HUES48 (cell line): ENCODE data around the gene ING3.
A peak's percentile ranks its signal among the peaks of the same experiment; 100 is the strongest.
"Not testable (repeated sequence)": the region's sequence is repeated elsewhere in the genome, so short reads cannot be mapped to it uniquely, and the experiment has no call there.

ENCODE experiments used
- H3K27ac ChIP-seq: one replicate; pipeline ENCODE4 v1.7.0; 2013; ENCODE audit warnings: low read depth, low read length, inconsistent platforms
- H3K27me3 ChIP-seq: 2 replicates; pipeline ENCODE4 v1.6.1; 2013; ENCODE audit warnings: mild to moderate bottlenecking, low read length; ENCODE audit not compliant: control insufficient read depth, insufficient read depth
- H3K36me3 ChIP-seq: 2 replicates; pipeline ENCODE4 v1.6.1; 2013; ENCODE audit warnings: low read length; ENCODE audit not compliant: control insufficient read depth, insufficient read depth
- H3K4me1 ChIP-seq: 2 replicates; pipeline ENCODE4 v1.6.1; 2013; ENCODE audit warnings: mild to moderate bottlenecking, low read length; ENCODE audit not compliant: control insufficient read depth, insufficient read depth
- H3K4me3 ChIP-seq: 2 replicates; pipeline ENCODE4 v1.5.1; 2013; ENCODE audit warnings: mild to moderate bottlenecking, low read depth, low read length
- H3K9ac ChIP-seq: 2 replicates; pipeline ENCODE4 v1.6.1; 2013; ENCODE audit warnings: mild to moderate bottlenecking, low read depth, low read length, moderate library complexity
- H3K9me3 ChIP-seq: 2 replicates; pipeline ENCODE4 v1.6.1; 2013; ENCODE audit warnings: low read length; ENCODE audit not compliant: control insufficient read depth, insufficient read depth

The ING3 gene

DNA sequence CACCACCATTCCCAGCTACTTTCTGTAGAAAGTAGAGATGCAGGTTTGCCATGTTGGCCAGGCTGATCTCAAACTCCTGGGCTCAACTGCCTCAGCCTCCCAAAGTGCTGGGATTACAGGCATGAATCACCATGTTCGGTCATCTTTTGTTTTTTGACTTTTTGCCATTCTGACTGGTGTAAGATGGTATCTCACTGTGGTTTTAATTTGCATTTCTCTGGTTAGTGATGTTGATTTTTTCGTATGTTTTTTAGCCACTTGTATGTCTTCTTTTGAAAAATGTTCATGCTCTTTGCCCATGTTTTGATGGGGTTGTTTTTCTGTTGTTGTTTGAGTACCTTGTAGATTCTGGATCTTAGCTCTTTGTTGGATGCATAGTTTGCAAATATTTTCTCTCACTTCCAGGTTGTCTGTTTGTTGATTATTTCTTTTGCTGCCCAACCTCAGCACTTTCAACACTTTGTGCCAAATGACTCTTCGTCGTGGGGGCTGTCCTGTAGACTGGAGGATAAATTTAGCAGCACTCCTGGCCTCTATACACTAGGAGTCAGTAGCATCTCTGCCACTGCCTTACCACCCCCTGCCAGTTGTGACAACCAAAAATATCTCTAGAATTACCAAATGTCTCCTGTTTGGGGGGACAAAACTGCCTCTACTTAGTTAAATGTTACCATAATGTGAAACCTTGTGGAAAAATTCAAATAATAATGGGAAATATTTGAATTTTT, 31.5 kb downstream of the ING3 start:
- Histone ChIP-seq H3K27ac (no peak overlapping the region), H3K9ac (no peak overlapping the region), H3K27me3 (no peaks in the 10 kb centered on the region), H3K4me1 (peaks cover 6% of the 10 kb centered on the region; the same call in 1 of the 2 replicates), H3K4me3 (no peak overlapping the region), H3K36me3 (0 out of 2 replicates have a peak, but pooled peaks cover 2% of the 10 kb centered on the region), H3K9me3 (no peaks in the 10 kb centered on the region)

GRCh38 chr7:120983592-120983991, 33.0 kb downstream of the ING3 start:
- H3K27me3 ChIP-seq, H3K4me3 ChIP-seq, H3K9ac ChIP-seq, H3K36me3 ChIP-seq, H3K9me3 ChIP-seq, H3K27ac ChIP-seq: not testable (repeated sequence)
- H3K4me1 ChIP-seq, result peaks cover 13% of the 10 kb centered on the region

- Histone ChIP-seq H3K27me3 (peaks cover 17% of the 10 kb centered on the region), H3K4me3 (no peak overlapping the region), H3K9me3 (no peaks in the 10 kb centered on the region), H3K27ac (no peak overlapping the region), H3K36me3 (no peaks in the 10 kb centered on the region), H3K4me1 (peaks cover 19% of the 10 kb centered on the region), H3K9ac (no peak overlapping the region)
Observed at GRCh38 chr7:120984406-120984805, 33.8 kb downstream of the ING3 start.

- H3K27me3 ChIP-seq, result peaks cover 22% of the 10 kb centered on the region
- H3K4me1 ChIP-seq, result peaks cover 19% of the 10 kb centered on the region
- H3K36me3 ChIP-seq, result no peaks in the 10 kb centered on the region
- H3K4me3 ChIP-seq, result no peak overlapping the region
- H3K27ac ChIP-seq, result no peak overlapping the region
- no peak overlapping the region for H3K9ac ChIP-seq
- H3K9me3 ChIP-seq, result no peaks in the 10 kb centered on the region
Observed at GRCh38 chr7:120985130-120985758, 34.7 kb downstream of the ING3 start.

DNA sequence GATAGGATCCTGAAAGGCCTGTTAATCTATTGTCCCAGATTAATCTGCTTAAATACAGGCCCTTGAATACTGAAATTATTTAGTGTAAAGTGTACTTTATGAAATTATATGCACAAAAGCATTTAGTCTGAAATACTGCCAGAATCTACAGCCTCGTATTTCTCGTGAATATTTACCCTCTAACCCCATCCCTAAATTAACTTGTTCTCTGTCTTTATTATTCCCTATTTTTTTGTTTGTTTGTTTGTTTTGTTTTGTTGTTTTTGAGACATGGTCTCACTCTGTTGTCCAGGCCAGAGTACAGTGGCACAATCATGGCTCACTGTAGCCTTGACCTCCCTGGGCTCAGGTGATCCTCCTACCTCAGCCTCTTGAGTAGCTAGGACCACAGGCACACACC, 35.3 kb downstream of the ING3 start:
- peaks cover 19% of the 10 kb centered on the region for H3K4me1 ChIP-seq
- H3K27me3 ChIP-seq, result peaks cover 22% of the 10 kb centered on the region
- H3K4me3 ChIP-seq, result no peak overlapping the region
- H3K27ac ChIP-seq, result no peak overlapping the region
- H3K36me3 ChIP-seq, result no peaks in the 10 kb centered on the region
- H3K9ac ChIP-seq, result no peak overlapping the region
- H3K9me3 ChIP-seq, result no peaks in the 10 kb centered on the region

DNA sequence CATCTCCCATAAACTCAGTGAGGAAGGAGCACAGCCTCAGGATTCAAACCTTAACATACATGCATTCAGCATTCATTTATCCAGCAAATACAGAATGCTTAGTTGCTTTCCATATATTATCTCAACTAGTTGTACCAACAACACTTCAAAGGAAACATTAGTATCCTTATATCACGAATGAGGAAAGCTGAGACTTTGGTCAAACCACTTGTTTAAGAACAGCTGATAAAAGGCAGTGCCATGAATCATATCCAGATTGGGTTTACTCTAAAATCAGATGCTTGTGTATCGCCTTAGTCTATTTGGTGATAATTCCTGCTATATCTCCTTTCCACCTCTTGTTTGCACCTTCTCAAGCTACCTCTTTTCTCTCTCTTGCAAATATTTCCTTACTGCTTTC, 36.1 kb downstream of the ING3 start:
- Histone ChIP-seq H3K9me3 (no peaks in the 10 kb centered on the region), H3K36me3 (no peaks in the 10 kb centered on the region), H3K9ac (no peak overlapping the region), H3K27me3 (peaks cover 22% of the 10 kb centered on the region), H3K27ac (no peak overlapping the region), H3K4me1 (peaks cover 18% of the 10 kb centered on the region), H3K4me3 (no peak overlapping the region)

DNA sequence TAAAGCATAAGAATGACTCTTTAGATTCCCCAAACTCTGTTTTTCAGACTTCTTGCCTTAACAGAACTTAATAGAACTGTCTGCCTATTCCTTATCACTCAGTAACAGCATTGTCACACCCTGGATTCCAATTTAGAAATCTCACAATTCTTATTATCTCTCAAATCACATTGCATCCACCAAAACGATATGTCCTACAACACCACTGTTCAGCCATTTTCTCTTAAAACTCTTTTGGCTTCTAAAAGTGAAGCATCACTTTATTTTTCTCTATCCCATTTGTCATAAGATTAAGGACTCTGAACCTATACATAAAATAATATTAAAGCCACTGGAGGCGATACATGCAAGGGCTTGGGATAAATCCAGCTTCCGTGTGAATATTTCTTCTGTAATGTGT, 36.7 kb downstream of the ING3 start:
- Histone ChIP-seq H3K36me3 (no peaks in the 10 kb centered on the region), H3K4me3 (no peak overlapping the region), H3K4me1 (peaks cover 13% of the 10 kb centered on the region), H3K9me3 (no peaks in the 10 kb centered on the region), H3K9ac (no peak overlapping the region), H3K27me3 (peaks cover 22% of the 10 kb centered on the region), H3K27ac (no peak overlapping the region)

GRCh38 chr7:120987683-120988590, 37.4 kb downstream of the ING3 start:
- Histone ChIP-seq H3K9me3 (no peaks in the 10 kb centered on the region), H3K27ac (no peak overlapping the region), H3K36me3 (no peaks in the 10 kb centered on the region), H3K27me3 (peaks cover 22% of the 10 kb centered on the region), H3K9ac (no peak overlapping the region), H3K4me1 (peaks cover 13% of the 10 kb centered on the region), H3K4me3 (peak overlapping the region; percentile 53)

DNA sequence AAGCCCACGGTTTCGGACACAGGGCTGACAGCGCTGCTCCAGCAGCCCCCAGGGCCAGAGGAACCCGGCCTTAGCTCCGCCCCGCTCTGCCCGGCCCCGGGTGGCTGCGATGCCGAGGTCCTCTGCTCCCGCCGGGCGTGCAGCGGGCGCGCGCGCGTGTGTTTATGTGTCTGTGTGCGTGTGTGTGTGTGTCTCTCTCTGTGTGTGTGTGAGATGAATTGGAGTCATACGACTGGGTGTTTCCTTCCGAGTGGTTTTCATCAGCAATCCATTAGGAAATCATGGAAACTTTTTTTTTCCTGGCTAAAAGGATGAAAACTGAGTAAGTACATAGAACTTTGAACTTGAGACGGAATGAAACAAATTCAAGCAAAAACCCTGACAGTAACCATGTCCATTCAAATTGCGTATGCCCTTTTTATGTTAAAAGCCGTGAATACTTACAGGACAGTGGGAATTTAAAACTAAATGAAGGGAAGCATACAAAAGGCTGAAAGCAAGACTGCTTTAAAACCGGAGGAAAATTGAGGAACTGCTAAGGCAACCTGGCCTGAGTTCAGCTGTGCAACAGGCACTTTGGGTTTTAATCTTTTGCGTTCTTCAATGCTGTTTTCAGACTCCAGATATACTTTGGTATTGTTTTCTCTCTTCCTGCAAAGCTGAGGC, 38.1 kb downstream of the ING3 start, which contains the start of gene CPED1:
Gene CPED1 (plus strand): TSS at position 121 of the 666 bp plus-strand sequence. CDS start 911 bp downstream, outside the sequence.
- no peaks in the 10 kb centered on the region for H3K9me3 ChIP-seq
- H3K27me3 ChIP-seq, result peaks cover 22% of the 10 kb centered on the region
- no peak within 1 kb of the TSS for H3K9ac ChIP-seq
- peak within 1 kb of the TSS; percentile 53 for H3K4me3 ChIP-seq
- no peak within 1 kb of the TSS for H3K27ac ChIP-seq
- no peaks in the 10 kb centered on the region for H3K36me3 ChIP-seq
- H3K4me1 ChIP-seq, result peaks cover 13% of the 10 kb centered on the region
